HG03439 (cell line): ENCODE measurements around the gene MRPS30.
"Not testable (repeated sequence)": the region's sequence is repeated elsewhere in the genome, so short reads cannot be mapped to it uniquely, and the experiment has no call there.

Source experiments
- ATAC-seq: cut with Tn5 transposase; IDR thresholded peaks from one replicate; pipeline ENCODE4 v1.9.1; 2021; ENCODE audit warnings: mild to moderate bottlenecking, moderate library complexity; ENCODE audit not compliant: unreplicated experiment

MRPS30 gene

GRCh38 chr5:44814761-44815160, 6.0 kb downstream of the MRPS30 start:
- no peak for ATAC-seq

DNA sequence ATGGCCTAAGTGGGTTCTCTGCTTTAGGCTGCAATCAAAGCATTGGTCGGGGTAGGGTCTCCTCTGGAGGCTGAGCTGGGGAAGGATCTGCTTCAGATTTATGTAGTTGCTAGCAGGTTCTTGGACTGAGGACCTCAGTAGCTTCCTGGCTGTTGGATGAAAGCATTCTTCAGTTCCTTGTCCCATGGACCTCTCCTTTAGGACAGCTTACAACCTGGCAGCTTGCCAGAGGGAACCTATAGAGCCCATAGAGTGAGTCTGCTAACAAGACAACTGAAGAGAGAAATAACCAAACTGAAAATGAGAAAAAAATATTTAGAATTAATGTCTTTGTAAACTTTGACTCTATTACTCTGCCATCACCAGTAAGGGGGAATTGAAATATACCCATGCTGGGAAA, 12.4 kb downstream of the MRPS30 start:
- no peak for ATAC-seq

DNA sequence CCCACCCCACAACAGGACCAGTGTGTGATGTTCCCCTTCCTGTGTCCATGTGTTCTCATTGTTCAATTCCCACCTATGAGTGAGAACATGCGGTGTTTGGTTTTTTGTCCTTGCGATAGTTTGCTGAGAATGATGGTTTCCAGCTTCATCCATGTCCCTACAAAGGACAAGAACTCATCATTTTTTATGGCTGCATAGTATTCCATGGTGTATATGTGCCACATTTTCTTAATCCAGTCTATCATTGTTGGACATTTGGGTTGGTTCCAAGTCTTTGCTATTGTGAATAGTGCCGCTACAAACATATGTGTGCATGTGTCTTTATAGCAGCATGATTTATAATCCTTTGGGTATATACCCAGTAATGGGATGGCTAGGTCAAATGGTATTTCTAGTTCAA, 15.9 kb downstream of the MRPS30 start:
- ATAC-seq, result not testable (repeated sequence)

- no peak for ATAC-seq
Observed at GRCh38 chr5:44827681-44828080, 18.9 kb downstream of the MRPS30 start.

GRCh38 chr5:44828719-44829118, 20.0 kb downstream of the MRPS30 start:
- no peak for ATAC-seq

DNA sequence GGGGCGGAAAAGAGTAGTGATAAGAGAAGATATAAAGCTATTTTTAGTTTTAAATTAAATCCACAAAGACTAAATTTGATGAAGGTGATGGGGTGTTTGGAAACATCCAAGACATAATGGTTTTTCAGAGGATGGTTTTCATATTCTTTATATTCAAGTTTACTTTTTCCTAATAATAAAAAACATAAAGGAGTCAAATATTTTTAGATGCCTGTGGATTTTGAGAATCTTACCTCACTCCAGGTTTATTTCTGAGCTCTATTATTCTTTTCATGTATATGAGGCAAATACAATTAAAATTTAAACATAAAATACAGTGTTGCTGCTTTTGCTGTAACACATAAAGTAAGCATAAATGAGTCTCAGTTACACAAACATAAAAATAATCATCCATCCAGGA, 22.2 kb downstream of the MRPS30 start:
- no peak for ATAC-seq

GRCh38 chr5:44833249-44833648, 24.5 kb downstream of the MRPS30 start:
- no peak for ATAC-seq

GRCh38 chr5:44835693-44836092, 26.9 kb downstream of the MRPS30 start:
- ATAC-seq, result no peak

DNA sequence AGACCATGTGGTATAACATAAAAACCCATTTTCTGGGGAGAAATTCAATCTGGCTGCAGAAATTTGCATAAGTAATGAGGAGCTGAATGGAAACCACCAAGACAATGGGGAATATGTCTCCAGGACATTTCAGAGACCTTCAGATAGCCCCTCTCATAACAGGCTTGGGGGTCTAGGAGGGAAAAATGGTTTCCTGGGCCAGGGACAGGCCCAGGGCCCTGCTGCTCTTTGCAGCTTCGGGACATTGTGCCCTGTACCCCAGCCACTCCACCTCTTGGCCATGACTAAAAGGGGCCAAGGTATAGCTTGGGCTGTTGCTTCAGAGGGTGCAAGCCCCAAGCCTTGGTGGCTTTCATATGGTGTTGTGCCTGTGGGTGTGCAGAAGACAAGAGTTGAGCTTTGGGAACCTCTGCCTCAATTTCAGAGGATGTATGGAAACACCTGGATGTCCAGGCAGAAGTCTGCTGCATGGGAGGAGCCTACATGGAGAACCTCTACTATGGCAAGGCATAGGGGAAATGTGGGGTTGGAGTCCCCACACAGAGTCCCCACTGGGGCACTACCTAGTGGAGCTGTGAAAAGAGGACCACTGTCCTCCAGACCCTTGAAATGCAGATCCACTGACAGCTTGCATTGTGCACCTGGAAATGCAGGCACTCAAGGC, 30.4 kb downstream of the MRPS30 start:
- ATAC-seq, result no peak

DNA sequence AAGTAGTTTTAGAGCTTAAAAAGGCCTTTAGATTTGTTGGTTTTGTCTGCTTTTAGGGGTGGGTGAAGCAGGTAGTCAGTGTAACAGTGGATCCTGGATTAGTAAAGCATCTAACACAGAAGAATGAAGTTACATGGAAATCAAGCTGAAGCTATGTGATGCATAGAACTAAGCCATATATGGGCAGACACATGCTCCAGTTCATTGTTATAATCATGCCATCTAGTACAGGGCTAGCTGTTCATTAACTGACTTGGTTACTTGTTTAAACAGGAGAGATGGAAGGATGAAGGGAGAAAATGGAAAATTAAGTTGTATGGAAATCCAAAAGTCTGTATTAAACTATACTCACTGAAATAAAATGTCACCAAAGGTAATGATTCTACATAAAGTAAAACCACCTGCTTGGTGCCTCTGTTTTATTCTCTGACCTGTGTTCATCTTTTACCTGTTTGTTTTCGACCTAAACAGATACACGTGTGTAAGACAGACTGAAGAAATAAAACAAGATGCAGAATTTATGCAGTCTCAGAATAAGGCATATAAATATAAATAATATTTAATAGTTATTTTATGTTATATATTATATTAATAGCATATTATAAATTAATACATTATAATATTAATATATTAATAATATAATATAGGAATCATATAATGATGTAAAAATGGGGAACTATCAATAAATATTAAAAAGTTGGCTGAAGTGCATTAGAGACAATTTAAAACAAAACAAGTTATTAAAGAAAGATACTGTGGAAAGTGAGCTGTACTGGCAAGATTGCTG, 33.9 kb downstream of the MRPS30 start:
- no peak for ATAC-seq

DNA sequence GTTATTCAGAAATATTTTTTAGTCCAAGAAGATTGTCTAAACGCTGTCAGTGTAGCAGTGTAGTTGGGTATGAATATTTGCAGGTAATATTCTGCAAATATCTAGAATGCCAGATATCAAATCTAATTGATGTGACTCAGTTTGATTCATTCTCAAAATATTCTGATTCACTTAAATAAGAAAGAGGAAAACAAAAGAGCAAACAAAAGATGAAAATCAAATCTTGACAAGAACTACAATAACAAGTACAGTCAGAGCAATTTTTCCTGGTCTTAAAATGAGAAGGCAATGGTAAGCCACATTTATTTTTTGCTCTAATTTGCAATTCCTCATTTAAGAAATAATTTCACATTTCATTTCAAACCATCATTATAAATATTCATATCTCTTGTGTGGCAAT, 36.0 kb downstream of the MRPS30 start:
- ATAC-seq, result no peak

DNA sequence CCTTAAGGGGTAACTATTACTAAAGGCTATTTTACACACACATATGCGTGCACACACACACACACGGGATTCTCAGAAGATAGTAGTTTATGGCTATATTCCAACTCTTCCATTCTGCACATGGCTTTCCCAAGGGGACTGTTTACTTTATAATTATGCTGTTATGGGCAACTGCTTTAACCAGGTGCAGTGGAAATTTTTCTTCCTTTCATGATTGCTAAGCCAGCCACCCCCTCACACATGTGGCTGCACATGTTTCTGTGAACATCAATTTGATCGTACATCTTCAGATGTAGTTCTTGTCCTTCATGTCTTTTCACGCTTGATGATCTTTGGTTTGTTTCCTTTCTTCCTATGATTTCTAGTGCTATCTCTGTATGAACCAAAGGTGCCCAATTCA, 37.0 kb downstream of the MRPS30 start:
- ATAC-seq, result no peak

GRCh38 chr5:44847206-44847852, 38.6 kb downstream of the MRPS30 start:
- no peak for ATAC-seq

DNA sequence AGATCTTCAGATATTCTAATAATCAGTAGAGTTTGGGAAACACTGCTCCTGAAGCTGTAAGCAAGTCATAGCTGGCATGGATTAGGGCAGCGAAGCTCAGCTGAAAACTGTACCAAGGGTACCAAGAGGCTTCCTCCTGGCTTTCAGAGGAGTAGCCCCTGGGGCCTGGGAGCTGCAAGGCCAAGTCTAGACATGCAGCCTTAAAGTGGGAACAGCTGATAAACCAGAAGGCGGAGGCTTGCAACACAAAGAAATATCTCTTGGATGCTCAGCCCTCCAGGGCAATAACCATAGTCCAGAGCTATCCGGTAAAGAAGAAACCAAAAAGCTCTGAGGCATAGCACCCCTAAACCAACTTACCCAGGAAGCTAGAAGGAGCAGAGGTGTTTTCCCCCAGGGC, 51.5 kb downstream of the MRPS30 start:
- ATAC-seq, result no peak

DNA sequence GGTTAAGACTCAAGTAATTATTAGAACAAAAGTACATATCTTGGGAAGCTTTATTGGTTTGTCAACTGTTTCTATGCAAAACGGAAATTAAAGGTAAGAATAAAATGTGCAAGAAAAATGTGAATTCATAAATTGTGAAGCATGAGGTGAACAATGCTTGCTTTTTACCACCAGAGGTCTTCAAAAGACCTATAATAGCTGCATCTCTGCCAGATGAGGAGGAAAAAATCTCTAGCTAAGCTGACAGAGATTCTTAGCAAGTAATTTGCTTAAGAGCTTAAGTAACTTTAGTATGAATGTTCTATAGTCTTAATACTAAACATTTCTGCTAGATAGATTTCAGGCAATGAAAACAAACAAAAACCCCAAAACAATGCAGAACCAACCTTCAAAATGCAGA, 54.1 kb downstream of the MRPS30 start:
- no peak for ATAC-seq
